GM12878 (cell line): ENCODE results near the gene CCDC78. TPM values are rescaled to one million over a fixed set of nuclear protein-coding genes. Genes with fewer than 3 reads are reported as not detected.

ENCODE experiments used
- ATAC-seq: fragments of 200-7000 bp; cut with Tn5 transposase; 3 replicates; pipeline ENCODE4 v1.9.1; 2020; ENCODE audit warnings: mild to moderate bottlenecking, moderate library complexity
- BruUV-seq: library from RNA; stranded (reverse); fragments of 400-500 nt; replicated peaks from 2 replicates; lab custom pipeline; 2021; lab: Mats Ljungman, UMichigan
- CTCF ChIA-PET: fragments of 300-600 bp; sonication (Branson Sonifier 250); formaldehyde crosslinking; extraction: SDS; loops from one replicate; lab custom pipeline; 2021; ENCODE audit warnings: inconsistent platforms; lab: Yijun Ruan, JAX
- POLR2A ChIA-PET: fragments of 350-600 bp; formaldehyde crosslinking; extraction: SDS; loops from one replicate; lab custom pipeline; 2021; ENCODE audit warnings: inconsistent platforms; lab: Charles Lee
- RAD21 ChIA-PET: fragments of 300-600 bp; sonication (Branson Sonifier 250); formaldehyde crosslinking; loops from one replicate; lab custom pipeline; 2023; ENCODE audit warnings: antibody characterized with exemption; ENCODE audit not compliant: unreplicated experiment; lab: Charles Lee
- SMC1A ChIA-PET: fragments of 300-600 bp; sonication (Branson Sonifier 250); formaldehyde crosslinking; loops from one replicate; lab custom pipeline; 2023; ENCODE audit not compliant: unreplicated experiment, uncharacterized antibody; lab: Charles Lee
- DNase-seq: peaks from one replicate; pipeline ENCODE4 v3.0.0-alpha.2; 2011; ENCODE audit warnings: low read depth, low spot score
- FAIRE-seq: peaks from 3 replicates; lab custom pipeline; 2011; peaks lifted over from hg19 to GRCh38; lab: Jason Lieb, UNC
- H2AFZ ChIP-seq: 2 replicates; pipeline ENCODE4 v1.6.0; 2011; ENCODE audit warnings: low read depth, low read length, control low read depth; ENCODE audit not compliant: control insufficient read depth
- H3K27ac ChIP-seq: 2 replicates; pipeline ENCODE4 v1.5.1; 2011; ENCODE audit warnings: control low read depth; ENCODE audit not compliant: control insufficient read depth, insufficient read depth
- H3K27me3 ChIP-seq, 2 experiments: replicated peaks in 1 of 2; 2 replicates each; pipeline versions ENCODE4 v1.6.0 to v1.6.1; 2011; ENCODE audit warnings: low read length in 1 of 2; ENCODE audit not compliant: control insufficient read depth in 2 of 2, insufficient read depth in 2 of 2
- H3K36me3 ChIP-seq, 2 experiments: 2 replicates each; pipeline ENCODE4 v1.5.1; 2011; ENCODE audit warnings: low read length in 1 of 2; ENCODE audit not compliant: control insufficient read depth in 2 of 2, insufficient read depth in 2 of 2
- H3K4me1 ChIP-seq: 2 replicates; pipeline ENCODE4 v1.6.1; 2011; ENCODE audit warnings: mild to moderate bottlenecking, low read length, moderate library complexity, mixed read lengths; ENCODE audit not compliant: control insufficient read depth, insufficient read depth
- H3K4me2 ChIP-seq: 2 replicates; pipeline ENCODE4 v1.6.0; 2011; ENCODE audit warnings: control low read depth; ENCODE audit not compliant: control insufficient read depth, insufficient read depth
- H3K4me3 ChIP-seq: fragments of 200-600 bp; sonication (generic); 2 replicates; pipeline ENCODE4 v1.5.1; 2016
- H3K79me2 ChIP-seq: 2 replicates; pipeline ENCODE4 v1.6.0; 2011; ENCODE audit warnings: low read length; ENCODE audit not compliant: control insufficient read depth, insufficient read depth
- H3K9ac ChIP-seq: 2 replicates; pipeline ENCODE4 v1.8.0; 2011; ENCODE audit warnings: low read length, control low read depth, mixed read lengths; ENCODE audit not compliant: control insufficient read depth, insufficient read depth
- H3K9me3 ChIP-seq: replicated peaks from 3 replicates; pipeline ENCODE4 v1.5.1; 2011; ENCODE audit warnings: mild to moderate bottlenecking, low read length; ENCODE audit not compliant: control insufficient read depth, insufficient read depth
- H4K20me1 ChIP-seq: 2 replicates; pipeline ENCODE4 v1.6.0; 2011; ENCODE audit not compliant: control insufficient read depth, insufficient read depth
- CHD2 ChIP-seq: IDR thresholded peaks from 2 replicates; pipeline ENCODE4 v1.6.1; 2011; ENCODE audit warnings: low read depth, low read length, improper control_type of control experiment, borderline replicate concordance
- HCFC1 ChIP-seq: fragments of 150-350 bp; IDR thresholded peaks from 2 replicates; pipeline ENCODE4 v1.6.1; 2014; ENCODE audit warnings: low read length
- IKZF1 ChIP-seq: fragments of 450-650 bp; conservative IDR thresholded peaks from 2 replicates; pipeline ENCODE4 v1.6.1; 2017; ENCODE audit warnings: antibody characterized with exemption, mild to moderate bottlenecking
- JUNB ChIP-seq: IDR thresholded peaks from 2 replicates; pipeline ENCODE4 v1.6.1; 2016; ENCODE audit warnings: antibody characterized with exemption, mild to moderate bottlenecking
- MTA3 ChIP-seq: IDR thresholded peaks from 2 replicates; pipeline ENCODE4 v1.6.1; 2012; ENCODE audit warnings: low read length, inconsistent platforms, borderline replicate concordance
- MYC ChIP-seq: IDR thresholded peaks from 2 replicates; pipeline ENCODE4 v1.6.1; 2011; ENCODE audit warnings: mild to moderate bottlenecking, low read length, moderate library complexity, inconsistent platforms; ENCODE audit not compliant: insufficient read depth, insufficient replicate concordance, insufficient read length, severe bottlenecking
- NFXL1 ChIP-seq: fragments of 450-650 bp; IDR thresholded peaks from 2 replicates; pipeline ENCODE4 v1.6.1; 2017; ENCODE audit warnings: antibody characterized with exemption, mild to moderate bottlenecking, borderline replicate concordance
- NR2C1 ChIP-seq: fragments of 450-650 bp; IDR thresholded peaks from 2 replicates; pipeline ENCODE4 v1.6.1; 2017; ENCODE audit warnings: antibody characterized with exemption, mild to moderate bottlenecking, moderate library complexity
- RAD21 ChIP-seq: IDR thresholded peaks from 2 replicates; pipeline ENCODE4 v1.6.1; 2011; ENCODE audit warnings: mild to moderate bottlenecking, low read depth, low read length, moderate library complexity; ENCODE audit not compliant: insufficient read depth
- RELA ChIP-seq: fragments of 450-650 bp; IDR thresholded peaks from 2 replicates; pipeline ENCODE4 v1.8.0; 2014; ENCODE audit warnings: borderline replicate concordance; ENCODE audit not compliant: partially characterized antibody
- SIX5 ChIP-seq: IDR thresholded peaks from 2 replicates; pipeline ENCODE4 v1.6.1; 2011; ENCODE audit warnings: mild to moderate bottlenecking, low read depth, low read length, moderate library complexity; ENCODE audit not compliant: severe bottlenecking
- SP1 ChIP-seq: IDR thresholded peaks from one replicate; pipeline ENCODE4 v1.6.1; 2011; ENCODE audit warnings: low read depth, low read length
- SPI1 ChIP-seq: IDR thresholded peaks from 2 replicates; pipeline ENCODE4 v1.6.1; 2011; ENCODE audit warnings: low read depth, mild to moderate bottlenecking, low read length, moderate library complexity, borderline replicate concordance; ENCODE audit not compliant: insufficient read depth
- STAT1 ChIP-seq: fragments of 450-650 bp; conservative IDR thresholded peaks from 2 replicates; pipeline ENCODE4 v1.6.1; 2014; ENCODE audit warnings: antibody characterized with exemption, mild to moderate bottlenecking
- TAF1 ChIP-seq: IDR thresholded peaks from 2 replicates; pipeline ENCODE4 v1.6.1; 2011; ENCODE audit warnings: mild to moderate bottlenecking, low read depth, low read length, borderline replicate concordance
- TCF3 ChIP-seq: IDR thresholded peaks from 2 replicates; pipeline ENCODE4 v1.6.1; 2012; ENCODE audit warnings: low read depth, mild to moderate bottlenecking, low read length, borderline replicate concordance; ENCODE audit not compliant: insufficient read depth
- YY1 ChIP-seq: IDR thresholded peaks from 2 replicates; pipeline ENCODE4 v1.6.1; 2011; ENCODE audit warnings: low read depth, mild to moderate bottlenecking, low read length
- ZNF217 ChIP-seq: fragments of 450-650 bp; IDR thresholded peaks from 2 replicates; pipeline ENCODE4 v1.6.1; 2017; ENCODE audit warnings: antibody characterized with exemption, mild to moderate bottlenecking
- ZNF24 ChIP-seq: fragments of 450-650 bp; IDR thresholded peaks from 2 replicates; pipeline ENCODE4 v1.6.1; 2017; ENCODE audit warnings: antibody characterized with exemption, mild to moderate bottlenecking
- WGBS: methylation state at CpG from one replicate; pipeline ENCODE4 v1.1.6; 2016; ENCODE audit warnings: low lambda C conversion rate; ENCODE audit not compliant: insufficient replicate concordance, insufficient coverage; ENCODE audit errors: missing lambda C conversion rate; 5-methylcytosine and 5-hydroxymethylcytosine counted together
- in situ Hi-C: fragments of 300-500 bp; cut with MboI; formaldehyde crosslinking; loops from 9 replicates; pipeline ENCODE4 v1.14.3; 2018; ENCODE audit warnings: mixed read lengths
- intact Hi-C: fragments of 100-400 bp; cut with micrococcal nuclease; formaldehyde crosslinking; loops from one replicate; pipeline ENCODE4 v1.14.2; 2022; ENCODE audit not compliant: unreplicated experiment
- polyA plus RNA-seq, 11 experiments: library from polyadenylated mRNA; depleted of rRNA in 4 of 11; unstranded in 6 of 11; stranded (reverse) in 5 of 11; fragments of >200 nt; fragmentation: Nextera tagmentation in 4 of 11; fragmentation: Illumina TruSeq in 1 of 11; extraction: Ambion mirVana in 4 of 11; extraction: Trizol in 1 of 11; gene quantifications; 1 replicate in 1 of 11; 2 replicates in 10 of 11; pipeline versions ENCODE4 v1.2.1 to v1.2.3, GENCODE V29; 2011 to 2016; ENCODE audit warnings: inconsistent platforms in 2 of 11, missing spikeins in 2 of 11, low read depth in 1 of 11
- total RNA-seq, 4 experiments: library from RNA; depleted of rRNA in 3 of 4; stranded (reverse); fragments of >200 nt in 3 of 4; fragmentation: Illumina TruSeq in 1 of 4; extraction: Trizol in 1 of 4; gene quantifications; 2 replicates each; pipeline versions ENCODE4 v1.2.1 to v1.2.3, GENCODE V29; 2013 to 2021
- TF ChIP-seq, protein P1 (sequence below): fragments of 450-650 bp; conservative IDR thresholded peaks from 2 replicates; pipeline ENCODE4 v1.6.1; 2017; ENCODE audit warnings: mild to moderate bottlenecking, moderate library complexity
- TF ChIP-seq, protein P2 (sequence below): fragments of 450-650 bp; IDR thresholded peaks from 2 replicates; pipeline ENCODE4 v1.6.1; 2014; ENCODE audit warnings: mild to moderate bottlenecking

Gene CCDC78
- total and polyA plus RNA-seq, 10 of the 15 experiments (the other 5 are each of a cell fraction or from before 2014, with no cell fraction given) = 0.10 to 26.2 (median 5.4) TPM

DNA sequence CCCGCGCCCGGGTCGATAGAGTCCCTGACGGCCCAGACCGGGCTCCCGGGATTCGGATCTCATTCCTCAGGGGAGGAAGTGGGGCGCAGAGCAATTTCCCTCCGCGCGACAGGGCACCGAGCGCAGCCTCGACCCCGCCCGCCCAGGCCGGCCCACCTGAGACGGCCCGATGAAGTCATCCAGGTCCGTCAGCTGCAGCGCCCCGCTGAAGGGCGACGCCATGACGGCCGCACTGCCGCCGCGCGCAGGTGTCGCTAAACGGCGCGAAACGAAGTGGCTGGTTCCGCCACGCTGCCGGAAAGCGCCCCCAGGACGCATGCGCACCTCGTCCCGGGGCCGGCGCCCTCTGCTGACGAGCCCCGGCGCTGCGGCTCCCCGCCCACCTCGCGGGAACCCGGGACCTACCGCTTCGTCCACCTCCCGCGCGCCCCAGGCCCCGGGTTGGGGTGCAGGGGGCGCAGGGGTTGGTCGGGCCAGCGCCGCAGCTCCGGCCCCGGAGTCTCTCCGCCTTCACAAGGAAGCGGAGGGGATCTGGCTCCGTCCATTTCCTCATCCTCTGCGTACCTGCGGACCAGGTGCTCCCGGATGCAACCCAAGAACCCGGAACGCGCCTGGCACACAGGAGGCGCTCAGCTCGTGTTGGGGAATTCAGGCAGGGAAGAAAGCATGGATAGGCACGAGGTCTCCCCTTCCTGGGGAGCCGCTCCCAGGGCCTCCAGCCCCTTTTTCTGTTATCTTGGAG, 14.7 kb upstream of the CCDC78 start, which contains the start of gene CIAO3:
CIAO3 (minus strand) TSS at position 234 of the 742 bp plus-strand sequence; CDS start at position 222, 12 bp downstream.
- peaks cover 16% of the 10 kb centered on the region for H3K79me2 ChIP-seq
- DNase-seq = peak; percentile 60
- ChIA-PET POLR2A (interaction anchor here (1.1 to 7.3 kb wide), 3 partner anchors 10 to 20 kb away, joined by 3 to 60 read pairs (median 16); partner anchors contain the start of genes ANTKMT, CCDC78 and HAGHL), CTCF (interaction anchor here (0.7 to 2.3 kb wide), 6 partner anchors 12 to 30 kb away, joined by 4 to 16 read pairs (median 6); partner anchors contain the start of gene METRN), SMC1A (no interaction called here), RAD21 (interaction anchor here (0.7 kb wide), 1 partner anchor 559 kb away, joined by 3 read pairs; no protein-coding TSS in a partner anchor)
- ATAC-seq = peak; percentile 89
- H3K4me3 ChIP-seq = peak within 1 kb of the TSS; percentile 90
- WGBS = under 1% methylated on average over 79 of the region's 79 CpGs
- peak within 1 kb of the TSS; percentile 76 for H3K27ac ChIP-seq
- H2AFZ ChIP-seq = peak within 1 kb of the TSS; percentile 42
- H3K27me3 ChIP-seq = no peaks in the 10 kb centered on the region
- H3K36me3 ChIP-seq = no peaks in the 10 kb centered on the region; a peak in 1 of 4 replicates
- H3K4me2 ChIP-seq = peak within 1 kb of the TSS; percentile 90
- no peaks in the 10 kb centered on the region for H3K9me3 ChIP-seq
- peak; percentile 90 for FAIRE-seq
- peaks cover 27% of the 10 kb centered on the region for H3K4me1 ChIP-seq
- in situ Hi-C loops = loop anchor here (5.0 kb wide), 1 partner anchor 46 kb away; the partner anchor contains the start of genes CHTF18 and RPUSD1
- intact Hi-C loops = loop anchor here (2.0 to 5.0 kb wide), 2 partner anchors 20 to 46 kb away; partner anchors contain the start of genes ANTKMT, CHTF18 and RPUSD1
- BruUV-seq = no TSS peak
- no peaks in the 10 kb centered on the region for H4K20me1 ChIP-seq
- H3K9ac ChIP-seq = peak within 1 kb of the TSS; percentile 93
- TF ChIP-seq, protein P1, sequence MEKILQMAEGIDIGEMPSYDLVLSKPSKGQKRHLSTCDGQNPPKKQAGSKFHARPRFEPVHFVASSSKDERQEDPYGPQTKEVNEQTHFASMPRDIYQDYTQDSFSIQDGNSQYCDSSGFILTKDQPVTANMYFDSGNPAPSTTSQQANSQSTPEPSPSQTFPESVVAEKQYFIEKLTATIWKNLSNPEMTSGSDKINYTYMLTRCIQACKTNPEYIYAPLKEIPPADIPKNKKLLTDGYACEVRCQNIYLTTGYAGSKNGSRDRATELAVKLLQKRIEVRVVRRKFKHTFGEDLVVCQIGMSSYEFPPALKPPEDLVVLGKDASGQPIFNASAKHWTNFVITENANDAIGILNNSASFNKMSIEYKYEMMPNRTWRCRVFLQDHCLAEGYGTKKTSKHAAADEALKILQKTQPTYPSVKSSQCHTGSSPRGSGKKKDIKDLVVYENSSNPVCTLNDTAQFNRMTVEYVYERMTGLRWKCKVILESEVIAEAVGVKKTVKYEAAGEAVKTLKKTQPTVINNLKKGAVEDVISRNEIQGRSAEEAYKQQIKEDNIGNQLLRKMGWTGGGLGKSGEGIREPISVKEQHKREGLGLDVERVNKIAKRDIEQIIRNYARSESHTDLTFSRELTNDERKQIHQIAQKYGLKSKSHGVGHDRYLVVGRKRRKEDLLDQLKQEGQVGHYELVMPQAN = peak; percentile 66; the same call in 1 of the 2 replicates
- no peak for TF ChIP-seq JUNB
- TF ChIP-seq TAF1 = peak; percentile 87; the same call in 1 of the 2 replicates
- TF ChIP-seq ZNF217 = peak; percentile 57
- peak; percentile 49 for TF ChIP-seq MYC
- TF ChIP-seq, protein P2, sequence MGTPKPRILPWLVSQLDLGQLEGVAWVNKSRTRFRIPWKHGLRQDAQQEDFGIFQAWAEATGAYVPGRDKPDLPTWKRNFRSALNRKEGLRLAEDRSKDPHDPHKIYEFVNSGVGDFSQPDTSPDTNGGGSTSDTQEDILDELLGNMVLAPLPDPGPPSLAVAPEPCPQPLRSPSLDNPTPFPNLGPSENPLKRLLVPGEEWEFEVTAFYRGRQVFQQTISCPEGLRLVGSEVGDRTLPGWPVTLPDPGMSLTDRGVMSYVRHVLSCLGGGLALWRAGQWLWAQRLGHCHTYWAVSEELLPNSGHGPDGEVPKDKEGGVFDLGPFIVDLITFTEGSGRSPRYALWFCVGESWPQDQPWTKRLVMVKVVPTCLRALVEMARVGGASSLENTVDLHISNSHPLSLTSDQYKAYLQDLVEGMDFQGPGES = no peak; the same call in 1 of the 2 replicates
- peak; percentile 60 for TF ChIP-seq NR2C1
- peak; percentile 72; the same call in 1 of the 2 replicates for TF ChIP-seq STAT1
- TF ChIP-seq RAD21 = 0 out of 2 replicates have a peak, but pooled peaks have one; percentile 6
- peak; percentile 98 for TF ChIP-seq YY1
- TF ChIP-seq ZNF24 = peak; percentile 67; the same call in 1 of the 2 replicates
- TF ChIP-seq SIX5 = peak; percentile 92
- TF ChIP-seq NFXL1 = no peak
- TF ChIP-seq HCFC1 = peak; percentile 97
- TF ChIP-seq RELA = peak; percentile 98
- no peak; the same call in 1 of the 2 replicates for TF ChIP-seq SPI1
- TF ChIP-seq IKZF1 = peak; percentile 100
- TF ChIP-seq CHD2 = peak; percentile 81
- 0 out of 2 replicates have a peak, but pooled peaks have one; percentile 42 for TF ChIP-seq TCF3
- TF ChIP-seq SP1 = peak; percentile 61
- no peak for TF ChIP-seq MTA3
